GM18511 (cell line): ENCODE results near the gene RABGAP1L.
"Not testable (repeated sequence)": the region's sequence is repeated elsewhere in the genome, so short reads cannot be mapped to it uniquely, and the experiment has no call there.

Source experiments
- ATAC-seq: cut with Tn5 transposase; IDR thresholded peaks from one replicate; pipeline ENCODE4 v1.9.1; 2021; ENCODE audit warnings: mild to moderate bottlenecking, moderate library complexity; ENCODE audit not compliant: unreplicated experiment

Gene RABGAP1L

DNA sequence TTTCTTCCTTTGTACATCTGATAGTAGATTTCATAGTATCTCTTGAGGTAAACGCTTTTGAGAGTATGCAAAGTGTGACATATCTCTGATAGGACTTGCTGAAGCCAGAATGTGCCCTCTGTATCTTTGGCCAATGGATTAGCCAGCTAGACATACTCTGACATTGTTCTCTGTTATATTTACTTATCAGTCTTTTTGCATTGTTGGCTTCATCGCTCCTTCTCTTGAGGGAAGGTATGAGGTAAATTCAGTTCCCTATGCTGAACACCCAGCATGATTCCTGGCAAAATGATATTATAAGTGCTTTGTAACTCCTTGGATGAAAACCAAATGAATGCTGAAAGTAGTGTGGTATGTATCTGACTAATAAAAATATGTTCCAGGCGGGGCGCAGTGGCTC is 677.2 kb downstream of the RABGAP1L start:
- ATAC-seq: no peak

DNA sequence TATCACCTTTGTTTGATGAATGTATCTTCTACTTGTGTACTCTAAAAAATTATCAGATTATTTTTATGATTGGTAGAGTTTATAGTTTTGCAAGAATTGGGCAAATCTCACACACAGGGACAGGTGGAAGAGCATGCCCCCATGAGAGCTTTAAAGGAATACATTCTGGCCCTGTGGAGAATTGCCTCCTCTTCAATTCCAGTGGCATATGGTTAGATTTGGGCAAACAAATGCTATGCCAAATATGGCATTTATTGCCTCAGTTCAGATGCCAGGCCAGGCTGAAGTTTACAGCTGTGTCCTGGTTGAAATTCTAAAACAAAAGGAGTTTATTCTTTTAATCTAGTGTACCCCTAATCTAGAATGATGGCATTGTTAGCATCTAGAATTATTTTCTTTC is 678.1 kb downstream of the RABGAP1L start:
- no peak for ATAC-seq

DNA sequence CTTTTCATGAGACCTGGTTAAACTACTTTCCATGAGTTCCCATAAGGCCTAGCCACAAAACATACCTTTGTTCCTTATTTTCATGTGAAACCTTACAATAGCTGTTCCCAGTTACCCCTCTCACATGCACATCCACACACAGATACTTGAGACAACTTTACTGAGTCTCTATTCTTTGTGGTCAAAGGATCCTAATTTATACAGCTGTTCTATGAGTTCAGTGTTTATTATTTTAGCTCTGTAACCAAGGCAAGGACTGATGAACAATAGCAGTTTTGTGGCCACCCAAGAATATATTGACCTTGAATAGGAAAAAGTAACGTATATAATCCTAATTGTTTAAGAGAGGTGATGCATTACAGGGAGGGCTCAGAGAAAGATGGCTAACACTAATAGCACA is 679.9 kb downstream of the RABGAP1L start:
- ATAC-seq: no peak

GRCh38 chr1:174841747-174842146 is 682.4 kb downstream of the RABGAP1L start:
- ATAC-seq: peak; percentile 49

- ATAC-seq: not testable (repeated sequence)
These were observed 689.6 kb downstream of the RABGAP1L start for GRCh38 chr1:174848593-174849560.

- no peak for ATAC-seq
These were observed 691.4 kb downstream of the RABGAP1L start for GRCh38 chr1:174850726-174851125.

- ATAC-seq: no peak
These were observed 699.0 kb downstream of the RABGAP1L start for GRCh38 chr1:174858301-174858700.

DNA sequence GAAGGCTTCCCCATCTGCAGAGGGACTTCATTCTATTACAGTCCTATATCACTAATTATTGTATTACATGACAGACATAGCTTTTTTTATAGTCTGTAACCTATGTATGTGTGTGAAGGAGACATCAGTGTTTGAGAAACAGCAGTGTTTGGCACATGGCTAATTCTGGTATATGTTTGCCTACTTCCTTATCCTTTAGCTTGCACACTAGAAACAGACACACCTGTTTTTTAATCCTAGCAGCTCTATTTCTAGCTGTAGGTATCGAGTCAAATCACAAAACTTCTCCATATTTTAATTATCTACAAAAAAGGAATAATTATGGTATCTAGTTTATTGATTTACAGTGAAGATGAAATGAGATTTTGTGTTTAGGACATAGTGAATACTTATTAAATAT is 711.0 kb downstream of the RABGAP1L start:
- no peak for ATAC-seq

- ATAC-seq: no peak
These were observed 712.6 kb downstream of the RABGAP1L start for GRCh38 chr1:174871886-174872285.

- no peak for ATAC-seq
These were observed 713.3 kb downstream of the RABGAP1L start for GRCh38 chr1:174872615-174873058.

GRCh38 chr1:174874331-174875053 is 715.2 kb downstream of the RABGAP1L start:
- ATAC-seq: peak; percentile 65

GRCh38 chr1:174875306-174875705 is 716.0 kb downstream of the RABGAP1L start:
- no peak for ATAC-seq

- no peak for ATAC-seq
These were observed 717.9 kb downstream of the RABGAP1L start for GRCh38 chr1:174877208-174877673.

DNA sequence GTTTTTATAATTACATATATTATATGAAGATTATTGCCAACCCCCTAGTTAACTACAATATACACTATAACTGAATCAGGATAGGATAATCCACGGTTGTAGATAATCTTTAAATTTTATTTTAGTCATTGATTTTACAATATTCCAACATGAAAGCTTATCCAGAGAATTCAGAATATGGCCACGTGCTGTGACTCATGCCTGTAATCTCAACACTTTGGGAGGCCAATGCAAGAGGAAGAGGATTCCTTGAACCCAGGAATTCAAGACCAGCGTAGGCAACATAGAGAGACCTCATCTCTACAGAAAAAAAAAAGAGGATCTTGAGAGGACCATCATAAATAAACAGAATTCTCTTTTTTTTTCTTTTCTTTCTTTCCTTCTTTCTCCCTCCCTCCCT is 720.9 kb downstream of the RABGAP1L start:
- ATAC-seq: no peak

DNA sequence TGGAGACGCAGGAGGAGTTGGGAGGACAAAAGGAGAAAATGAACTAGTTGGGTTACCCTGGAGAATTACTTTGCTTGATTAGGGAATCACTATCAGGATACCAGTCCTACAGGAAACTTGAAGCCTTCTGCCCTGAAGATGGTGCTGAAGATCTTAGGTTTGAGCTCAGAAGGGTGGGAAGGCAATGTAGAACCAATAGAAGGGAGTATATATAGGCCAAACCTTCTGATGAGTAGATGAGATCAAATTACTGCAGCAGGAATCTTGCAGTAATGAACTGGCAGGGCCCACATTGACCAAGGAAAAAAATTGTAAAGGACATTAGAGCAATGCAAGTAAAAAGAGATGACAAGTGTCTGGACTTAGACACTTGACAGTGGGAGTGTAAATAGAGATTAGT is 724.1 kb downstream of the RABGAP1L start:
- ATAC-seq: no peak

DNA sequence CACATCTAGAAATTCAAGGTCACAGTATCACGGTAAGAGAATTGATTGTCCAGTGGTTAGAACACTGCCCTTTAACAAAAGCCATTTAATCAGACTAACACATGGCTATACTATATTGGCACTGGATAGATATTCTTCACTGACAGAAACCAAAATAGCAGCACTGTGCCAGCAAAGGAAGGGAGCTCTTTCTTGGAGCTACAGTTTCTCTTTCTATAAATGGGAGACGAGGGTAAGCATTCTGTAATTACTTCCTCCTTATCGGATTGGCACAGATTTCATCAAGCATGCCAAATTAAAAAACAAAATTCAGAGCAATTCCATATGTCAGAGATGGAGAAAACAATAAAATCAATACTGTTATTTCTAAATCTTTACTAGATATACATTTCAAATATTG is 724.7 kb downstream of the RABGAP1L start:
- no peak for ATAC-seq

DNA sequence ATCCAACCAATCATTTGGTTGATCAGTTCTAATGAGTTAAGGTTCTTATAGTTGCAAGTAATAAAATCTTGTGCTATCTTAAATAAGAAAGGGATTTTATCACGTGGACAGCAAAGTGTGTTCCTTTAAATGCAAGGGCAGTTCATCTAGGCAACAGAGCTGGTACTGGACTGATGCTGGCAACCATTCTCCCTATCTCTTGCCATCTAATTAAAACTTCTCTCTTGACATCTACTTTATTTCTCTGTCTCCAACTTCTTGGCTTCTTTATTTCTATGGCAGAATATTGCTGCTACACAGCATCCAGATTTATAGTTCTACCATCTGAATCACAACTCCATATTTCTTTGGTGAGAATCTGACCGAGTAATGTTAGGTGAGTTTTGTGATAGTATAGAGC is 725.2 kb downstream of the RABGAP1L start:
- ATAC-seq: no peak

GRCh38 chr1:174890024-174890423 is 730.7 kb downstream of the RABGAP1L start:
- ATAC-seq: no peak

DNA sequence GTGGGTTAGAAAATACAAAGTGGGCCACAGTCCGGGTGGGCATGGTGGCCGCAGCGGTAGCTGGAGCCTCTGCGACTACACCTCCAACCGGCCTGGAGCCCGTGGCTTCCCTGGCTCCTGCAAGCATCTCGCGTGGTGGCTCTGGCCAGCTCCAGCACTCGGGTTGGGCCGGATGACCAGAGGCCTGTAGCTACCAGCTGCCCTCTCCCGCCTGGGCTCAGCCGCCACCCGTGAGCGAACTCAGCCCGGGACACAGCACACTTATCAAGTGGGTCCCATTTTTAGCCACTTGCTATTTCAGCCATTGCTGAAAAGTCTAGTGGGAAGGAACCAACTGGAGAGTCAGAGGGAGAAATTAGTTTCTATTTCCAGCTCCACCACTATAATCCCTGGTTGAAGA is 732.7 kb downstream of the RABGAP1L start:
- no peak for ATAC-seq

- no peak for ATAC-seq
These were observed 734.9 kb downstream of the RABGAP1L start for GRCh38 chr1:174894117-174894762.

DNA sequence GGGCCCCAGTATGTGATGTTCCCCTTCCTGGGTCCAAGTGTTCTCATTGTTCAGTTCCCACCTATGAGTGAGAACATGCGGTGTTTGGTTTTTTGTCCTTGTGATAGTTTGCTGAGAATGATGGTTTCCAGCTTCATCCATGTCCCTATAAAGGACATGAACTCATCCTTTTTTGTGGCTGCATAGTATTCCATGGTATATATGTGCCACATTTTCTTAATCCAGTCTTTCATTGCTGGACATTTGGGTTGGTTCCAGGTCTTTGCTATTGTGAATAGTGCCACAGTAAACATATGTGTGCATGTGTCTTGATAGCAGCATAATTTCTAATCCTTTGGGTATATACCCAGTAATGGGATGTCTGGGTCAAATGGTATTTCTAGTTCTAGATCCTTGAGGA is 736.3 kb downstream of the RABGAP1L start:
- not testable (repeated sequence) for ATAC-seq
